ENCODE measurements around the gene RAD51B.

GRCh38 chr14:68380329-68380741 lies 560.8 kb downstream of the RAD51B start:
- no peak for TF ChIP-seq SIN3A (IDR thresholded peaks at IDR 0.05; ENCODE audit: low read depth)
- TF ChIP-seq EZH2phosphoT487 (IDR thresholded peaks at IDR 0.05; ENCODE audit: borderline replicate concordance): no peak
- TF ChIP-seq POLR2A (IDR thresholded peaks at IDR 0.05; ENCODE audit: borderline replicate concordance, extremely low read depth, insufficient read depth, insufficient read length): no peak
- TF ChIP-seq CTCF (IDR thresholded peaks at IDR 0.05 in 2 of 3, conservative IDR thresholded peaks at IDR 0.05 in 1 of 3; ENCODE audit: borderline replicate concordance in 1 of 3, insufficient read depth in 1 of 3, low read depth in 2 of 3, low read length in 2 of 3): no peak
- TF ChIP-seq SP1 (IDR thresholded peaks at IDR 0.05; ENCODE audit: low read depth): no peak
- no peak for TF ChIP-seq FOSL1 (IDR thresholded peaks at IDR 0.05; ENCODE audit: low read depth)
- TF ChIP-seq SRF (IDR thresholded peaks at IDR 0.05; ENCODE audit: low read depth): no peak

All from HCT116 (cell line).